ENCODE results near the gene CDK14. TPM values are rescaled to one million over a fixed set of nuclear protein-coding genes. Genes with fewer than 3 reads are reported as not detected.

The CDK14 gene
- total and polyA plus RNA-seq, 4 donors = 4.2 to 12.4 (median 7.4) TPM

DNA sequence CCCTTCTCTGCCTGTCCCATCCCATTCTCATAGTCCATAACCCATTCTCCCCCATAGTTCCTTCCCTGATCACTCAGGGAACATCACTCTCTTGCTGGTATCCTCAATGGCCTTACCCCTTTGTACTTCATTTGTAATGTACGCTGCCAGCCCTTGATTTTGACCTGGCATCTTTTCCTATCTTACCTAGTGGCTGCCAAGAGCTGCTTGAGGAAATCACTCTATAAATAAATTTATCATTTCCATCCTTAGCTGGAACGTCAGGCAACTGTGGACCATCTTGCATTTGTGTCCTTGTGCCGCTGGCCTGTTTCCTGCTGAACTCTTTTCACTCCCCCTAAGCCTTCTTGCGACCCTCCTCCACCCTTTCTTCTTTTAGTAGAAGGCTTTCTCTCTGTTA is 14.0 kb downstream of the CDK14 start (continued):
- no peak for TF ChIP-seq JUND (IDR thresholded peaks at IDR 0.05)
- no peak for TF ChIP-seq EGR1 (IDR thresholded peaks at IDR 0.05; ENCODE audit: low read depth in 2 of 2)
- no peak for TF ChIP-seq SP1 (IDR thresholded peaks at IDR 0.05)
- no peak for TF ChIP-seq FOXA1 (IDR thresholded peaks at IDR 0.05)
- no peak for TF ChIP-seq FOXA2 (IDR thresholded peaks at IDR 0.05)
- TF ChIP-seq RXRA (IDR thresholded peaks at IDR 0.05) = no peak

DNA sequence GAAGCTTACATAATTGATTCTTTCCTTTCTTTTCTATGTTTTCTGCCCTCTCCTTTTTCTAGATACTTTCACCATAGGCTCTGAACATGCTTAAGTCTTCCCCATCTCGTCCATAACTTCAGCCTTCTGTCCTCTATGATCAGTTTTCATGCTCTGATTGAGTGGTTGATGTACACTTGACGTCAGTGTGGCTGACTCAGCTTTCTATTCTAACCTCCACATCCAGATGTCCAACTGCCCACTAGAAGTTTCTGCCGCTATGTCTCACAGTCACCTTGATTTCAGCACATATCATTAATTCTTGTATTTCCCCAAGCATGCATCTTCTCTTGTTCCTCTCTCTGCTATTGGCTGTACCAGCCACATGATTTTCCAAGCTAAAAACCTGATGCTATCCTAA is 15.0 kb downstream of the CDK14 start:
- no peak for TF ChIP-seq FOXA1 (IDR thresholded peaks at IDR 0.05)
- TF ChIP-seq YY1 (IDR thresholded peaks at IDR 0.05) = no peak
- TF ChIP-seq TAF1 (conservative IDR thresholded peaks at IDR 0.05) = no peak
- TF ChIP-seq, protein P1, sequence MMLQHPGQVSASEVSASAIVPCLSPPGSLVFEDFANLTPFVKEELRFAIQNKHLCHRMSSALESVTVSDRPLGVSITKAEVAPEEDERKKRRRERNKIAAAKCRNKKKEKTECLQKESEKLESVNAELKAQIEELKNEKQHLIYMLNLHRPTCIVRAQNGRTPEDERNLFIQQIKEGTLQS (IDR thresholded peaks at IDR 0.05) = no peak
- TF ChIP-seq, protein P2, sequence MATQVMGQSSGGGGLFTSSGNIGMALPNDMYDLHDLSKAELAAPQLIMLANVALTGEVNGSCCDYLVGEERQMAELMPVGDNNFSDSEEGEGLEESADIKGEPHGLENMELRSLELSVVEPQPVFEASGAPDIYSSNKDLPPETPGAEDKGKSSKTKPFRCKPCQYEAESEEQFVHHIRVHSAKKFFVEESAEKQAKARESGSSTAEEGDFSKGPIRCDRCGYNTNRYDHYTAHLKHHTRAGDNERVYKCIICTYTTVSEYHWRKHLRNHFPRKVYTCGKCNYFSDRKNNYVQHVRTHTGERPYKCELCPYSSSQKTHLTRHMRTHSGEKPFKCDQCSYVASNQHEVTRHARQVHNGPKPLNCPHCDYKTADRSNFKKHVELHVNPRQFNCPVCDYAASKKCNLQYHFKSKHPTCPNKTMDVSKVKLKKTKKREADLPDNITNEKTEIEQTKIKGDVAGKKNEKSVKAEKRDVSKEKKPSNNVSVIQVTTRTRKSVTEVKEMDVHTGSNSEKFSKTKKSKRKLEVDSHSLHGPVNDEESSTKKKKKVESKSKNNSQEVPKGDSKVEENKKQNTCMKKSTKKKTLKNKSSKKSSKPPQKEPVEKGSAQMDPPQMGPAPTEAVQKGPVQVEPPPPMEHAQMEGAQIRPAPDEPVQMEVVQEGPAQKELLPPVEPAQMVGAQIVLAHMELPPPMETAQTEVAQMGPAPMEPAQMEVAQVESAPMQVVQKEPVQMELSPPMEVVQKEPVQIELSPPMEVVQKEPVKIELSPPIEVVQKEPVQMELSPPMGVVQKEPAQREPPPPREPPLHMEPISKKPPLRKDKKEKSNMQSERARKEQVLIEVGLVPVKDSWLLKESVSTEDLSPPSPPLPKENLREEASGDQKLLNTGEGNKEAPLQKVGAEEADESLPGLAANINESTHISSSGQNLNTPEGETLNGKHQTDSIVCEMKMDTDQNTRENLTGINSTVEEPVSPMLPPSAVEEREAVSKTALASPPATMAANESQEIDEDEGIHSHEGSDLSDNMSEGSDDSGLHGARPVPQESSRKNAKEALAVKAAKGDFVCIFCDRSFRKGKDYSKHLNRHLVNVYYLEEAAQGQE (IDR thresholded peaks at IDR 0.05) = no peak
- TF ChIP-seq RAD21 (IDR thresholded peaks at IDR 0.05) = no peak
- no peak for TF ChIP-seq HNF4A (conservative IDR thresholded peaks at IDR 0.05)
- TF ChIP-seq ZBTB33 (IDR thresholded peaks at IDR 0.05) = no peak
- no peak for TF ChIP-seq HNF4G (IDR thresholded peaks at IDR 0.05)
- no peak for TF ChIP-seq MAX (IDR thresholded peaks at IDR 0.05)
- TF ChIP-seq JUND (IDR thresholded peaks at IDR 0.05) = no peak
- no peak for TF ChIP-seq GABPA (IDR thresholded peaks at IDR 0.05 in 1 of 2, conservative IDR thresholded peaks at IDR 0.05 in 1 of 2)
- no peak for TF ChIP-seq SP1 (IDR thresholded peaks at IDR 0.05)
- no peak for TF ChIP-seq CTCF (IDR thresholded peaks at IDR 0.05; ENCODE audit: low read depth, low read length, missing input control)
- no peak for TF ChIP-seq EGR1 (IDR thresholded peaks at IDR 0.05; ENCODE audit: low read depth in 2 of 2)
- no peak for TF ChIP-seq RXRA (IDR thresholded peaks at IDR 0.05)
- TF ChIP-seq FOXA2 (IDR thresholded peaks at IDR 0.05) = no peak
- Histone ChIP-seq H3K4me1 (ENCODE audit: control insufficient read depth in 4 of 4, insufficient read depth in 4 of 4, low read length in 3 of 4) (peaks cover 0 to 4% (median under 1%) of the 10 kb centered on the region in 4 donors), H3K36me3 (ENCODE audit: control insufficient read depth in 4 of 4, insufficient read depth in 3 of 4, low read depth in 1 of 4, low read length in 3 of 4) (no peaks in the 10 kb centered on the region), H3K9ac (ENCODE audit: low read depth in 1 of 2, low read length in 2 of 2) (no peak overlapping the region), H3K27me3 (ENCODE audit: control insufficient read depth in 4 of 4, insufficient read depth in 4 of 4, low read length in 3 of 4) (no peaks in the 10 kb centered on the region), H3K4me3 (ENCODE audit: low read depth in 1 of 3, low read length in 3 of 3) (no peak overlapping the region), H3K9me3 (ENCODE audit: control insufficient read depth in 4 of 4, low read length in 3 of 4) (no peaks in the 10 kb centered on the region), H3K27ac (ENCODE audit: low read depth in 1 of 2, low read length in 2 of 2) (no peak overlapping the region)
- 93% methylated on average over 3 of the region's 3 CpGs for WGBS
- no peak for DNase-seq (ENCODE audit: low spot score)
